ENCODE measurements around the gene HCFC1. TPM values are rescaled to one million over a fixed set of nuclear protein-coding genes. Genes with fewer than 3 reads are reported as not detected.
A peak's percentile ranks its signal among the peaks of the same experiment; 100 is the strongest.
"Not testable (repeated sequence)": the region's sequence is repeated elsewhere in the genome, so short reads cannot be mapped to it uniquely, and the experiment has no call there.

HCFC1 gene
- total RNA-seq, 1 donor from 2014 or later, result 25.2 TPM

DNA sequence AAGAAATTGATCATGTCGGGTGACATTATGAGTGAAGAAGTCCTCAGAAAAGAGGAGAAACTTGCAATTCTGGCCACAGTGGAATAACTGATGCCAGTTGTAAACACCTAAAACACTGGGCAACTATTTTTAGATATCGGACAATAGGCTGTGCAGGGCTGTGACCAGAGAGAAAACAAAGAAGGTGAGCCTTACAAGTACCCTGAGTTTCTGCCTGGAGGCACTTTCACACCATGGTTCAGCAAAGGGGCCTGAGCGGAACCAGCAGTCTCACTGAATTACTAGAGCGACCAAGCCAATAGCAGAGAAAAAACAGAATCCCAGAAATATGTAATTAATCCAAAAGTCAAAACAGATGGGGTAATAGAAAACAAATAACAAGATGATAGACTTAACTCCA, 36.9 kb upstream of the HCFC1 start:
- DNase-seq, result no peak

DNA sequence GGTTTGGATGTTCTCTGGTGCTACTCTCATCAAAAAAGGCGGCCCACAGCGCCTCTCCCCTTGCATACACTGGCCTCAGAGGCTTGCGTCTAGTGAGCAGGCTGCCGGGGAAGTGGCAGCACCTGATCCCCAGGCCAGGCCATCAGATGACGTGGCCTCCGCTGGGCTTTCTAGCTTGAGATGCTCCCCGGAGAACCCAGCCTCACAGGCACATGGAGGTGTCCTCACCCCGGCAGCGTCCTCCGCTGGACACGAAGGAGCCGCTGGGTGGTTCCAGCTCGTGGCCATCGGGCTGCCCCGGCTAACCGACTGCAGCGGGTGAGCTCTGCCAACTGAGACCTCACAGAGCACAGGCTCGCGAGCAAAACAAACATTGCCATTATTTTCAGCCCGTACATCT, 35.3 kb upstream of the HCFC1 start:
- no peak for DNase-seq

DNA sequence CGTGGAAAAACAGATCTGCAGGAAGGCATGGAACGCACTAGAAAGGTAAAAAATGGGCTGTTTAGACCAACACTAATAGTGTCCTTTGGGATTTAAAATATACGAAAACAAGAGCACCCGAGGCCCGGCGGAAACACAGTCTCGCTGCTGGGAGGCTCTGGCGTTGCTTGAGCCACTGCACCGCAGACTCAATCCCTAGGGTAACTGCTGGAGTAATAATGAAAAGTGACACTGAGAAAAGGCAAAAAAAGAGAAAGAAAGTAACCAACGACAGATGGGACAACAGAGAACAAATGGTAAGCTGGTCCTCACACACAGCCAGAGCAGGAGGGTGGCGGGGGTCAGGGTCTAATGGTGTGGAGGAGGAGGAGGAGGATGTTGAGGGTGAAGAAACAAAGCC, 32.7 kb upstream of the HCFC1 start:
- DNase-seq, result no peak

DNA sequence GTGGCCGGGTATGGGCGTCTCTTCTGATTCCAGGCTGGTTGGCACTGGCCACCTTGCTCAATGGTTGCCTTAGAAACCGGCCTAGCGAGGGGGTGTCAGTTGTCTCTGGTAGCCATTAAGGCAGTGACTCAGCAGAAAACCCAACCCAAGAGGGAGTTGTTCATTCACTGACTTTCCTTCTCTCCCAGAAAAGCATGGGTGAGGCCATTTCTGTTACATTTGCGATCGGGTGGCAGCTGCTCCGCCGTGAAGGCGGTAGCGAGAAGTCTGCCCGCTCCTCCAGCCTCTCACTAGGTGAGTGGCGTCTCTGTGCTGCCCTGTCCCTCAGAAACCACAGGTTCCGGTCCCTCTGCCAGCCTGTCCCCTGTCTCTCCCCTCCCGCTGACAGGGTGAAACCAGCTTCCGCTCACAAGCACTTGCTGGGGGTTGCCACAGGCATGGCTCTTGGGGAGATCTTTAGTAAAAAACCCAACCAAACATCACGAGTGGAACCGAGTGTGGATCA, 30.6 kb upstream of the HCFC1 start:
- peak; percentile 40 for DNase-seq

DNA sequence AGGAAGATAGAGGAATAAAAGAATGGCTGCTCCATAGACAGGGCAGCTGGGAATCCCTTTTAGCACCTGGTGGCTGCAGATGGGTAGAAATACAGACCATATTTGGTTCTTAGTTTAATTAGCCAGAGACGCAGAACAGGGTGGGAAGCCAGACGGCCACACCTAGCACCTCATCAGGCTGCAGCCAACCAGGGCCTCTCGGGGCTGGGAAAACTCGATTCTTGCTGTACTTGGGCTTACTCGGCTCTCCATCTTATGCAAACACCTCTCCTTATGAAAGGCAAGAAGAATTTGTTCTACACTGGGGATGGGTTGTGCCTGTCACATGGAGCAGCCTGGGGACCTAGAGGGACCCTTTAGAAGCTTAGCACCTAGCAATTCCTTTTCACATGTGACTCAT, 28.4 kb upstream of the HCFC1 start:
- DNase-seq, result no peak

DNA sequence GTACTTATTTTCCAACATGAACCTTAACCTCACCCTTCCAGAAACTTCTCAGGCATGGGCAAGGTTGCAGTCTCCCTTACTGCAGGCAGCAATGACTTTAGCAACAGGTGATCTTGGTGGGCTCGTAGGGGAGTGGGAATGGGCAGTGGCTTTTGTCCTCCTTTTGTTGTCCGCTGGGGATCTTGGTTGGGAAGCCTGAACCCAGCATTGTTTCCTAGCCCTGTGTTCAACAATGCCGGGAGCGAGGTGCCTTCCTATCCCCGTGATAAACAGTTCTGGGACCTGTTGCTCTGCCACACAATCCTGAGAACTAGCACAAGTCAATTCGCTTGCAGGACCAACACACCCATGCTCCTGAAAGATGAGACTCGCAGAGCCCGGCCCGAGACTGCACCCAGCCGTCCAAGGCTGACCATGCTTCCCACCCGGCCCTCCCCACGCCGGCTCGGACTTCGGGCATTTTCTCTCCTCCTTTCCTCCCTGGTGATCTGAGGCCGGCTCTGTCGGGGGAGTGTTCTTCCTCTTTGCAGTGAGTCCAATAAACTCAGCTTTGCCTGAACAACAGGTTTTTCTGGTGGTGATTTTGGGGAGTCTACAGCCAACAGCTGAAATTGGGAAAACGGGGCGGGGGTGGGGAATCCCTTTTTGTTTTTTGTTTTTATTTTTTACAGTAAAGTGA, 27.9 kb upstream of the HCFC1 start:
- DNase-seq, result no peak

DNA sequence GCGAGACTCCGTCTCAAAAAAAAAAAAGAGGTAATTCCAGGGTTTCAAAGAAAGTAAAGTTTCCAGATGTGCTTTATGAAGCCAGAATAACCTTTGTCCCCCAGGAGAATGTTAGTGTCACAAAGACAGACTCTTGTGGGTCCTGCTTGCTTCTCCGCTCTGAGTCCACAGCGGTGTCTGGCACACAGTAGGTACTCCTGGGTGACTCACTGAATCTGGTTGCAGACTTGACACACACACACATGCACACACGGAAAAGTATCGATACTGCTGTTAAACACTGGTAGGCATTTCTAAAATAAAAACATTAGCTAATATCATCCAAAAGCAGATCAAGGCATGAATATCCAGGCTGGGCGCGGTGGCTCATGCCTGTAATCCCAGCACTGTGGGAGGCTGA, 23.9 kb upstream of the HCFC1 start:
- no peak for DNase-seq

DNA sequence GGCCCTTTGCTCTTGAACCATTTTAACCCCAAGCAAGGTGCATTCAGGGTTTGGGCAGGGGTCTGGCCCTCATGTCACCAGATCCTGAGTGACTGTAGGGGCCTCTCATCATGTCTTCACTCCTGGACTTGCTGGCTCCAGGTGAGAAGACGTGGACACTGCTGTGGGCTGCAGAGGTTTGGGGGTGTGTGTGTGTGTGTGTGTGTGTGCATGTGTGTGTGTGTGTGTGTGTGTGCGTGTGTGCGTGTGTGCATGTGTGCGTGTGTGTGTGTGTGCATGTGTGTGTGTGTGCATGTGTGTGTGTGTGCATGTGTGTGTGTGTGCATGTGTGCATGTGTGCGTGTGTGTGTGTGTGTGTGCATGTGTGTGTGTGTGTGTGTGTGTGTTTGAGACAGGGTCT, 22.8 kb upstream of the HCFC1 start:
- not testable (repeated sequence) for DNase-seq

DNA sequence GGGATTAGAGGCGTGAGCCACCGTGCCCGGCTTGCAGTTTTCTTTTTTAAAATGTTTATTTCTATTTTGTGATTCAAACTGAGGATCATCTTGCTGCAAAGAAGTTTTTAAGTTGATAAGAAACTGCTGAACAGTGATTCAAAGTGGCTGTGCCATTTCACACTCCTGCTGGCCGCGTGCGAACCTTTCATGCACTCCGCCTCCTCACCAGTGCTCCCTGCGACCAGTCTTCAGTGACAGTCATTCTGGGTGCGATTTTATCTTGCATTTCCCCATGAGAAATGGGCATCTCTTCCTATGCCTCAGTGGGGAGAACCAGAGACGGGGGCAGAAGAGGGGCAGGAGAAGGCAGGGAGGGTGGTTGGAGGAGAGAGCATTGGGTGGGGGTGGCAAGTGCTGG, 22.4 kb upstream of the HCFC1 start:
- DNase-seq, result no peak

DNA sequence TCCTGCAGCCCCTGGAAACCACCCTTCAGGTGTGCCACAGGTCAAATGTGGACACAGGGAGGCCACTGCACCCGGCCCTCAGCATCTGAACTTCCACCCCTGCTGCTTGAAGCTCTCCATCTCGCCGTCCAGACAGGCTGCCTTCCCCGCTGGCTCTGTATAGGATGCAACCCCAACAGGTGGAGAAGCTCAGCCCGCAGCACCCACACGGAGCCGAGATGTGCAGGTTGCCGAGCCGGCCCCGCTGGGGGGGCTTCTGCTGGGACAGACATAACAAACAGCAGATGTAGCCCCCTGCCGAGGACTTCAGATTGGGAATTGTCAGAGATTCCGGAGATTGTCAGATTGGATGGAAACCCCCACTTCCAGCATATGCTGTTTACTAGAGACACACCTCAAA, 21.5 kb upstream of the HCFC1 start:
- DNase-seq, result no peak

DNA sequence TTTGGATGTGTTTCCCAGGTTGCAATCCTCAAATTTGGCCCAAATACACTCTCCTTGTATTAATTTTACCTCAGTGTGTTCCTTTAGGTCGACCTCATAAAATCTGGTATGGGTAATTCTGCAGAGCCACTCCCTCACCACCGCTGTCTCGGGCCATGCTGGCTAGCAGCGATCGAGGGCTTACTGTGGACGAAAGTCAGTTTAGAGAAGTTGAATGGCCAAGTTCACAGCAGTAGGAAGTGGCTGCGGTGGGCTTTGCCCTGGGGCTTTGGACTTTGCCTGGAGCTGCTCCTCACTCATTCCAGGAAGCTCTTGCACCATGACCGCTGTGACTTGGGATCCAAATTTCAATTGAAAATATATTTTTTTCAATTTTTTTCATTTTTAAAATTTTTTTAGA, 20.6 kb upstream of the HCFC1 start:
- no peak for DNase-seq

DNA sequence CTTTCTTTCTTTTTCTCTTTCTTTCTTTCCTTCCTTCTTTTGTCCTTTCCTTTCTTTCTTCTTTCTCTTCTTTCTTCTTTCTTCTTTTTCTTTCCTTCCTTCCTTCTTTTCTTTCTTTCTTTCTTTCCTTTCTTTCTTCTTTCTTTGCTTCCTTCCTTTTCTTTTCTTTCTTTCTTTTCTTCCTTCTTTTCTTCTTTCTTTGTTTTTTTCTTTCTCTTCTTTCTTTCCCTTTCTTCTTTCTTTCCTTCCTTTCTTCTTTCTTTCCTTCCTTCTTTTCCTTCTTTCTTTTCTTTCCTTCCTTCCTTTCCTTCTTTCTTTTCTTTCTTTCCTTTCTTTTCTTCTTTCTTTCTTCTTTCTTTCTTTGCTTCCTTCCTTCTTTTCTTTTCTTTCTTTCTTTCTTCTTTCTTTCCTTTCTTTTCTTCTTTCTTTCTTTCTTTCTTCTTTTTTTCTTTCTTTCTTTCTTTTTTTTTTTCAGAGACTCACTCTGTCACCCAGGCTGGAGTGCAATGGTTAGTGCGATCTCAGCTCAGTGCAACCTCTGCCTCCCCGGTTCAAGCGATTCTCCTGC, 19.5 kb upstream of the HCFC1 start:
- DNase-seq, result no peak

DNA sequence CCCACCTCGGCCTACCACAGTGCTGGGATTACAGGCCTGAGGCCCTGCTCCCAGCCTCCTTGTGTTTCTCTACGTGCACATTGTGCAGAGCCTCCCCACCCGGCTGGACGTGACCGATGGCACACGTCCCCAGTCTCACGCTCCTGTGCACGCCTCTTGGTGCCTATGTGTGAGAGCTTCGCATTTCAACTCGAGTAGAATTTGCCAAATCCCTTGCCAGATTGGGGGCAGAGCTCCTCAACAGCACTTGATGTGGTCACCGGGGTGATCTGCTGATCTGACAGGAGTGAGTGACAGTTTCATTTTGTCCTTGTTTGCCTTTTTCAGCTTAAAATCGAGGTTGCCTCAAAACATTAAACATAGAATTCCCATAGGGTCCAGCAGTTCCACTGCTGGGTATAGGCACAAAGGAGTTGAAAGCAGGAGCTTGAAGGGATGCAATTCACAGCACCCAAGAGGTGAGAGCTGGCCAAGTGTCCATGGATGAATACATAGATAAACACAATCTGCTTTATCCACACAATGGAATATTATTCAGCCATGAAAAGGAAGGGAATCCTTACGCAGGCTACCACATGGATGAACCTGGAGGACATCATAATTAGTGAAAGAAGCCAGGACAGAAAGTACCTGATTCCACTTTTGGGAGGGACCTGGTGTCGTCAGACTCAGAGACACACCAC, 18.5 kb upstream of the HCFC1 start:
- no peak for DNase-seq

DNA sequence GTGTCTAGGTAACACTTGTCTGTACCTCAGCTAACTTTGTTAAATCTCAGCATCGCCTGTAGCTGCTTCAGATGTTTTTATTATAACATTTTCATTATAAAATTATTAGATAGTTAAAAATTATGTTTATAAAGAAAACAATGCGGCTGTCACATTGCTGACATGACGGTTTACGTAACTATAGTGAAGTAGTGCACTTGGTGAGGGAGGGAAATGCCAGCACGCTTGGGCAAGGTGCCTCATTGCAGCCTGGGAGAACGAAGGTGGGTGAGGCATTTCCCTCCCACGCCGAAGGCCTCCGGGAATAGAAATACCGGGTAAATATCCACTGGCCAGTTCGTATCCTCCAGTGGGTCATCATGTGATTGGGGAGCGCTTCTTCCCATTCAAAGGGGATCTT, 16.9 kb upstream of the HCFC1 start:
- DNase-seq, result no peak

DNA sequence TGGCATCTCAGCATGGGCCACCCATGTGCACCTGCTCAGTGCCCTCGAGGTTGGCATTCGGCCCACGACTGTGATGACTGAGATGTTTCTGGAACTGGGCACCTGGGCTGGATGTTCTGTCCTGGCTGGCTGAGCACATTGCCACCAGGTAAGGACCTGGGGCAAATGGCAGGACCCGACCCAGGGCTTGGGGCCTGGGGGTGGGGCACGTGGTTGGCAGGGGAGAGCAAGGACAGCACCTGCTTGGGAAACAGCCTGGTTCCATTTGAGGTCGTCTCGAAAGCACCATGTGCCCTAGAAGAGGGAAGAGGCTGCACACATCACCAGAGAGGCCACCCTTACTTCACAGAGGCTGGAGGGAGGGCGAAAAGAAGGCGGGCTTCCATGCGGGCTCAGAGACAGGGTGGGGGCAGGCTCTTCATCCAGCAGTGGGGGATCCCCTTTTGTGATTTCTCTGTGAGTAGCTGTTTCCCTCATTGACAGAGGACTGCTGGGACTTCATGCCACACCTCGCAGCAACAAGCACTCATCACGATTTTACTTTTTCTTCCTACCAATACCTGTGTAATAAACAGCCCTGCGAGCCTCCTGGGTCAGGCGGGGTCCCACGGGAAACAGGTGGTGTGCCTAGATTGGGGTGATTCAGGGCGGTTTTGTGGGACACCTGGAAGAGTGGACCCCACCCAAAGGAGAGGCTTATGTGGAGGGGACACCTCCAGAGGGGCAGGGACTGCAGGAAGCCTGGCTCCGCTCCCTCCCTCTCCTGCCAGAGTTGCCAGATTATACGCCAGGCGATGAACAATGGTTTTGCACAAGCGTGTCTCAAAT, 12.9 kb upstream of the HCFC1 start:
- DNase-seq, result no peak

DNA sequence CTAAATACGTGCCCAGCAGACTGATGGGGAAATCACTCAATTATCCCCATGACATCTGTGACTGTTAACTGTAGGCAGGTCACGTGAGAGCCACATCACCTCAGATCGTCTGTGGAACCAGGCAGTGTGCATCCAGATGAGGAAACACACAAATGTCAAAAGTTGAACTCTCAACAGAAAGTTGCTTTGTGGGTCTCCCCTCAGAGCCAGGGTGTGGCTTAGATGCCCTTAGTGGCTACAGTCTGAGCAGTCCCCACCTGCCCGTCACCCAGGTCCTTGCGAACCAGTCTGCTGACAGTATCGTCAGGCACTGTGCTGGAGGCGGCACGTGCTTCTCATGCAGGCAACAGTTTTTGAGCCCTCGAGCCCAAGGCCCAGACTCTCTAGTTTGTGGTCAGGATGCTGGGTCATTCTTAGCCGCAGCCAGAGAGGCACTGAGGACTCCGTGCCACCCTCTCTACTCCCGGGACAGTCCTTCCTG, 11.7 kb upstream of the HCFC1 start:
- DNase-seq, result no peak

DNA sequence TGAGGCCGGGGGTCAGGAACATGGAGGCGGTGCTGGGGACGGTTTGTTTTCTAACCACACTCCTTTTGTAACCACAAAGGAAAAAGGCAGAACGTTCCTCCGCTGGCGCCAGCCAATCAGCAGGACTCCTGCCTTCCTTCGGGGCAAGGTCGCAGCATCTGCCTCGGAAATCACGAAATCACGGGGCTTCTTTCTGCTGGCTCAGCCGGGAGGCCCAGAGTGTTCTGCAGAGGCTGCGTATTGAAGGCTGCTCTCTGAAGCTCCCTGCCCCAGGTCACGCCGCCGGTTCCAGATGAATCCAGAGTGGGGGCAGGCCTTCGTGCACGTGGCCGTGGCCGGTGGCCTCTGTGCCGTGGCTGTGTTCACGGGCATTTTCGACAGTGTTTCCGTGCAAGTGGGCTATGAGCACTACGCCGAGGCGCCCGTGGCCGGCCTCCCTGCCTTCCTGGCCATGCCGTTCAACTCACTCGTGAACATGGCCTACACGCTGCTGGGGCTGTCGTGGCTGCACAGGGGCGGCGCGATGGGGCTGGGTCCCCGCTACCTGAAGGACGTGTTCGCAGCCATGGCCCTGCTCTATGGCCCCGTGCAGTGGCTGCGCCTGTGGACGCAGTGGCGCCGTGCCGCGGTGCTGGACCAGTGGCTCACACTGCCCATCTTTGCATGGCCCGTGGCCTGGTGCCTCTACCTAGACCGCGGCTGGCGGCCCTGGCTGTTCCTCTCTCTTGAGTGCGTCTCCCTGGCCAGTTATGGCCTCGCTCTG, 10.3 kb upstream of the HCFC1 start:
- DNase-seq, result peak; percentile 31

DNA sequence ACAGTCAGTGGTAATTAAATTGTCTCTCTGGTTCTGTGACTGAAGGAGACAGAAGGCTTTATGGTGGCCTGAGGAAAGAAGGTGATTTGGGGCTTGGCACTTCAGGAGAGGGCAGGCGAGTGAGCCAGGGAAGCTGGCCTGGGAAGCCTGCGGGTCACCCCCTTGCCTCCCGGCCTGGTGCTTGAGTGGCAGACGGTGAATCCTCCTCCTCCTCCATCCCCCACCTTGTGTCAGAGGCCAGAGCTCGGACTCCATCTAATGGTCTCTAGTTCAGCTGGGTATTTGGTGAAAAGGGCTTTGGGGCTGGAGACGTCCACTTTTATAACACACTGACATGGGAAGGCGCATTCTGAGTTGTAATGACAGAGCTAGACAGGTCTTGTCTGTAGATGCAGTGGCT, 9.6 kb upstream of the HCFC1 start:
- no peak for DNase-seq

DNA sequence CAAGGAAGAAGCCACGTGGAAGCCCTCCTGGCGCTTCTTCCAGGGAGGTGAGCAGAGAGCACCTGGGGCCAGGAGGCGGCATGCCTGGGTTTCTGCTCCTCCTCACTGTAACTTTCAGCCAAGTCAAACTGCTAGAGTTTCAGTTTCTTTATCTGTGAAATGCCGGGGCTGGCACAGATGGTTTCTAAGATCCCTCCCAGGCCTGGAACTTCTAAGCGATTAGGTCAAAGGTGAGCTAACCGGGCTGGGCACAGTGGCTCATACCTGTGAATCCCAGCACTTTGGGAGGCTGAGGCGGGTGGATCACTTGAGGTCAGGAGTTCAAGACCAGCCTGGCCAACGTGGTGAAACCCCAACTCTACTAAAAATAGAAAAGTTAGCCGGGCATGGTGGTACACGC, 8.8 kb upstream of the HCFC1 start:
- not testable (repeated sequence) for DNase-seq

DNA sequence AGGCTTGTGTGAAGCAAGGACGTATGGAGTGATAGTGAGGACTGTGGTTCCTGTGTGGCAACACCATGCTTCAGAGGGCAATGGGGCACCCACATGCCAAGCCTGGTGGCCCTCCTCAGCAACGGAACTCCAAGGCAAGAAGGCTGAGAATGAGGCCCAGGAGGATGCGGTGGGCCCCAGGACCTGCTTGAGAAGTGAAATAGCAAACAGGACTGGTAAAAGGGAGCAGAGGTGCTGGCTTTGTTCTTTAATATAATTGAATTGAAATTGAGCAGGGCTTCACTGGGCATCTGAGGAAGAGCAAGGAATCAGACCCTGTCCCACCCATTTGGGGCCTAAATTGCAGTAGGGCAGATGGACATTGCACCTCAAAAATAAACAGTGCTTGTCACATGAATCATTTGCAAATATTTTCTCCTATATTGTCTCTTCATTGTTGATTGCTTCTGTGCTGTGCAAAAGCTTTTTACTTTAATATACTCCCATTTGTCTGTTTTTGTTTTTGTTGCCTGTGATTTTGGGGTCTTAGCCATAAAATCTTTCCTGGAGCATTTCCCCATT, 3.2 kb upstream of the HCFC1 start:
- DNase-seq, result no peak

DNA sequence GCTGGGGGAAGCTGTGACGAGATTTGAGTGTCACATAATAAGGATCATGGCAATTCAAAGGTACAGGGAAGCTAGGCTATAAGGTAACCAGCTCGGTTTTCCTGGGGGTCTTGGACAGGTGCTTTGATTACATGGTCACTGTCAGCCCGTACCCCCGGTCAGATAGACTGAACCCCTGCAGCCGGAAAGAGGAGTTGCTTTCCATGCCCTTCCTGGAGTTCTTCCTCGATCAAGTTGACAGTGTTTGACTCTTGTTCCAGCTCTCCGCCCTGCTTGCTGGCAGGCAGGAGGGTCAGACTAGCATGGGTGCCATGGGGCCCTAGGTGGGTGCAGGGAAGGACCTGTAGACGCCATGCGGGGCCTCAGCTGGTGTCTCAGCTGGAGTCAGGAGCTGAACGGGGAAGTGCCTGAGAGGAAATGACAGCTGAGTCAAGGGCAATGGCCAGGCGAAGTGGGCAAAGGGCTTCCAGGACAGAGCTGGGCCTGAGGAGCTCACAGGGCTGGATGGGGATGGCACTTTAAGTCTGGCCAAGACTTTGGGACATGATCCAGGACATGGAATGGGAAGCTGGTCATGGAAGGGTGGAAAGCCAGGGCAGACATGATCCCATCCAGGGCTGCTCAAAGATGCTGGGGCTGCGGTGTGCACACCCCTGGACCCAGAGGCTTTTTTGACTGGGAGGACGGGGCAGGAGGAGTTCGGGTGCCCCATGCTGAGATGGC, 2.5 kb upstream of the HCFC1 start:
- DNase-seq, result no peak

Data from tongue (tissue), 2 donors.